A673 (cell line): Measurements from ENCODE around the gene NUTM2B. TPM values are rescaled to one million over a fixed set of nuclear protein-coding genes. Genes with fewer than 3 reads are reported as not detected.
"Not testable (repeated sequence)": the region's sequence is repeated elsewhere in the genome, so short reads cannot be mapped to it uniquely, and the experiment has no call there.

ENCODE experiments used
- Bru-seq: library from RNA; stranded (reverse); fragments of 400-500 nt; gene quantifications from one replicate; lab custom pipeline; 2021; lab: Mats Ljungman, UMichigan
- BruChase-seq, 2 experiments: library from RNA; stranded (reverse); fragments of 400-500 nt; gene quantifications; one replicate each; lab custom pipeline; 2021; lab: Mats Ljungman, UMichigan
- BruUV-seq: library from RNA; stranded (reverse); fragments of 400-500 nt; replicated peaks from 2 replicates; lab custom pipeline; 2021; lab: Mats Ljungman, UMichigan
- CTCF ChIA-PET: fragments of 300-600 bp; sonication (Branson Sonifier 250); formaldehyde crosslinking; loops from one replicate; lab custom pipeline; 2022; ENCODE audit warnings: antibody characterized with exemption; lab: Charles Lee
- POLR2A ChIA-PET: fragments of 300-600 bp; sonication (Branson Sonifier 250); formaldehyde crosslinking; loops from one replicate; lab custom pipeline; 2022; ENCODE audit warnings: antibody characterized with exemption; ENCODE audit not compliant: low non-redundant PET; lab: Charles Lee
- DNase-seq: peaks from one replicate; pipeline ENCODE4 v3.0.0-alpha.2; 2015; ENCODE audit warnings: low spot score
- H3K27ac ChIP-seq: fragments of 200-600 bp; sonication (generic); 2 replicates; pipeline ENCODE4 v1.5.1; 2016; ENCODE audit warnings: mixed run types, low read depth, mild to moderate bottlenecking, mixed read lengths, antibody characterized with exemption, low read length; ENCODE audit not compliant: poor library complexity, severe bottlenecking
- H3K27me3 ChIP-seq: fragments of 200-600 bp; sonication (generic); replicated peaks from 2 replicates; pipeline ENCODE4 v1.6.1; 2017; ENCODE audit warnings: mixed run types, low read depth, mild to moderate bottlenecking, mixed read lengths, antibody characterized with exemption, low read length; ENCODE audit not compliant: insufficient read depth, poor library complexity
- H3K36me3 ChIP-seq: fragments of 200-600 bp; sonication (generic); 2 replicates; pipeline ENCODE4 v1.6.1; 2016; ENCODE audit warnings: mixed run types, mild to moderate bottlenecking, mixed read lengths, antibody characterized with exemption, low read length; ENCODE audit not compliant: insufficient read depth, poor library complexity, severe bottlenecking
- H3K4me1 ChIP-seq: fragments of 200-600 bp; sonication (generic); 2 replicates; pipeline ENCODE4 v1.6.1; 2017; ENCODE audit warnings: mixed run types, mild to moderate bottlenecking, mixed read lengths, antibody characterized with exemption, low read length; ENCODE audit not compliant: insufficient read depth, poor library complexity, severe bottlenecking
- H3K4me3 ChIP-seq: fragments of 200-600 bp; sonication (generic); 2 replicates; pipeline ENCODE4 v1.5.1; 2016; ENCODE audit warnings: low read depth, mixed run types, mild to moderate bottlenecking, mixed read lengths, low read length; ENCODE audit not compliant: poor library complexity, severe bottlenecking
- H3K9me3 ChIP-seq: fragments of 200-600 bp; sonication (generic); 2 replicates; pipeline ENCODE4 v1.6.1; 2016; ENCODE audit warnings: mixed run types, low read depth, mild to moderate bottlenecking, mixed read lengths, antibody characterized with exemption, low read length; ENCODE audit not compliant: poor library complexity, severe bottlenecking
- intact Hi-C: fragments of 100-400 bp; cut with micrococcal nuclease; formaldehyde crosslinking; loops from one replicate; pipeline ENCODE4 v1.10.0; 2022; ENCODE audit not compliant: unreplicated experiment
- long read RNA-seq: library from polyadenylated mRNA; stranded (forward); transcript quantifications from one replicate; pipeline ENCODE4 v2.0.0, GENCODE V29; 2022
- total RNA-seq: library from RNA; stranded (reverse); gene quantifications from 2 replicates; pipeline ENCODE4 v1.2.3, GENCODE V29; 2021

Gene NUTM2B, protein sequence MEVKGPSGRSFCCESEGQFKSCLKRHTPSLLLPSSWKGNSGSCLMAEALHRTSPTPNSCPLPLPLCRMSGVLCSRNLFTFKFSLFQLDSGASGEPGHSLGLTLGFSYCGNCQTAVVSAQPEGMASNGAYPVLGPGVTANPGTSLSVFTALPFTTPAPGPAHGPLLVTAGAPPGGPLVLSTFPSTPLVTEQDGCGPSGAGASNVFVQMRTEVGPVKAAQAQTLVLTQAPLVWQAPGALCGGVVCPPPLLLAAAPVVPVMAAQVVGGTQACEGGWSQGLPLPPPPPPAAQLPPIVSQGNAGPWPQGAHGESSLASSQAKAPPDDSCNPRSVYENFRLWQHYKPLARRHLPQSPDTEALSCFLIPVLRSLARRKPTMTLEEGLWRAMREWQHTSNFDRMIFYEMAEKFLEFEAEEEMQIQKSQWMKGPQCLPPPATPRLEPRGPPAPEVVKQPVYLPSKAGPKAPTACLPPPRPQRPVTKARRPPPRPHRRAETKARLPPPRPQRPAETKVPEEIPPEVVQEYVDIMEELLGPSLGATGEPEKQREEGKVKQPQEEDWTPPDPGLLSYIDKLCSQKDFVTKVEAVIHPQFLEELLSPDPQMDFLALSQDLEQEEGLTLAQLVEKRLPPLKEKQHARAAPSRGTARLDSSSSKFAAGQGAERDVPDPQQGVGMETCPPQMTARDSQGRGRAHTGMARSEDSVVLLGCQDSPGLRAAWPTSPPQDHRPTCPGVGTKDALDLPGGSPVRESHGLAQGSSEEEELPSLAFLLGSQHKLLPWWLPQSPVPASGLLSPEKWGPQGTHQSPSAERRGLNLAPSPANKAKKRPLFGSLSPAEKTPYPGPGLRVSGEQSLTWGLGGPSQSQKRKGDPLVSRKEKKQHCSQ
- total RNA-seq (1.0 TPM in 2 replicates), Bru-seq, nascent RNA (percentile 22 among the genes with signal in this experiment), BruChase-seq, experiment 1, labeled RNA remaining after a 2-hour chase (percentile 17 among the genes with signal in this experiment), BruChase-seq, experiment 2, labeled RNA remaining after a 6-hour chase (percentile 26 among the genes with signal in this experiment)
- long read RNA-seq = 0 reads

DNA sequence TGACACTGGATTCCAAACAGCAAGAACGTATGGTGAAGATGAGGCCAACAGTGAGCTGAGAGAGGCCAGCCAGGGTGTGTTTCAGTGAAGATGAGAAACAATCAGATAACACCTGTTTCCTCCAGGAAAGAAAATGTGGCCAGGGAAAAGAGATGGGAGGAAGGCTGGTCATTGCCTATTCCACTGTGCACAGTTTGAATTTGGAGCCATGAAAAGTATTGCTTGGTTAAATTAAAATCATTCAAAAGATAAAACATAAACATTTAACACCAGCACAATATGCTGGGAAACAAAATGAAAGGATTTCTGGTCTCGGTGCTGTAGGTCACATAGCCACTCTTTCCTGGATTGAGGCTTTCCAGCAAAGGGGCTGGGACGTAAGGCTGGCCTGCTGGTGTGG is at the start of gene NUTM2B:
TSS of gene NUTM2B (plus strand) at position 301 of the 400 bp plus-strand sequence. CDS start 383 bp downstream, outside the sequence.
- H3K27me3 ChIP-seq, BruUV-seq, H3K27ac ChIP-seq, H3K4me1 ChIP-seq, H3K36me3 ChIP-seq, CTCF ChIA-PET, intact Hi-C loops, H3K9me3 ChIP-seq, DNase-seq, H3K4me3 ChIP-seq, POLR2A ChIA-PET: not testable (repeated sequence)

DNA sequence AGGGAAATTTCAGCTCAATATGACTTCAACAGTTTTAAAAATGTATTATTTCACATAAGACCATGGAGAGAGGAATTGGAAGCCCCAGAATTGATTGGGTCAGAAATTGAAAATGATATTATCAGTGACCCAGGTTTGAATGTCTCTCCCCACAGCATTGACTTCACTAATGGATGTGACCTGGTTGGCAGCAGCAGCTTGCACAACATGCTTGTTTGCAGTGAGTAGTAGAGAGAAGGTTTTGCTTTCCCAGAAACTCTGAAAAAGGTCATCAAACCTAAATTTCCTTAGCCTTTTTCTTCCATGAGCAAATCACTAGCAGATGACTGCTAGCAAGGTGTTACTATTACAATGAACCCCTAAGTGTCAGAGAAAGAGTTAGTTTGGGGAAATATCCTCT is 39.7 kb upstream of the NUTM2B start:
- H3K27me3 ChIP-seq, H3K4me3 ChIP-seq, H3K36me3 ChIP-seq, intact Hi-C loops, BruUV-seq, H3K4me1 ChIP-seq, CTCF ChIA-PET, H3K9me3 ChIP-seq, H3K27ac ChIP-seq, POLR2A ChIA-PET, DNase-seq: not testable (repeated sequence)

DNA sequence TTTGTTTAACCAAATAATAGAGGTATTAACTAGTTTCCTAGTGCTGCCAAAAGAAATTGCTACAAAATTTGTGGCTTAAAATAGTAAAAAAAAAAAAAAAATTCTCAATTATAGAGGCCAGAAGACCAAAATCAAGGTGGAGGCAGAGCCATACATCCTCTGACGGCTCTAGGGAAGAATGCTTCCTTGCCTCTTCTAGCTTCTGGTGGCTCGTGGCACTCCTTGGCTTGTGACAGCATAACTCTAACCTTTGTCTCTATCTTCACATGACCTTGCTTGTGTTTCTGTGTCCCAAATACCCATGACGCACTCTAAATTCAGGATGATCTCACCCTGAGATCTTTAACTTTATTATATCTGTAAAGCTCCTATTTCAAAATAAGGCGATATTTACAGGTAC is 38.3 kb upstream of the NUTM2B start:
- DNase-seq = not testable (repeated sequence)

DNA sequence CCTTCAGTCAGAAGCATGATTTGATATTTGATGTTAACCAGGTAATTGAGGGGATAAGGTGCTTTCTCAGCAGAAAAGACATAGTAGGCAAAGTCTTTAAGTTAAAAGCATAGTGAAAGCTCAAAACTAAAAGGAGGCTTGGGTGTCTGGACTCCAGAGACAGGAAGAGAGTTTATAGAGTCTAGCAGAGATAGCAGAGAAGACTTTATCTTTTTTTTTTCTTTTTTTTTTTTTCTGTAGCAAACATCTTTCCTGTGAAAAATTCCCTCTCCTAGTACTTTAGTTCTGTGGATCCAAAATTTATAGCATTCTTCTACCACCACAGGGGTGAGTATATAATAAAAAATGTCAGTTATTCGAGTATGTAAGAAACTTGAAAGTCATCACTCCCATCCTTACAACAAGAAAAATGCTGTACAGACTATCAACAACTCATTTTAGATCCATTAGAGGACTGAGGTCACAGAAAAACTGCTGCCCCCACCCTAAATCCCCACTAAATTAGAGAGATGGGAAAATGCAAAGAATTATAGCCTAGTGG is 33.7 kb upstream of the NUTM2B start:
- H3K9me3 ChIP-seq, H3K36me3 ChIP-seq, intact Hi-C loops, CTCF ChIA-PET, H3K4me3 ChIP-seq, H3K4me1 ChIP-seq, POLR2A ChIA-PET, H3K27me3 ChIP-seq, BruUV-seq, H3K27ac ChIP-seq, DNase-seq: not testable (repeated sequence)

More for the DNA sequence above, 38.3 kb upstream of the NUTM2B start:
- CTCF ChIA-PET, intact Hi-C loops, H3K9me3 ChIP-seq, H3K4me3 ChIP-seq, H3K27ac ChIP-seq, H3K4me1 ChIP-seq, BruUV-seq, H3K36me3 ChIP-seq, POLR2A ChIA-PET, H3K27me3 ChIP-seq: not testable (repeated sequence)

DNA sequence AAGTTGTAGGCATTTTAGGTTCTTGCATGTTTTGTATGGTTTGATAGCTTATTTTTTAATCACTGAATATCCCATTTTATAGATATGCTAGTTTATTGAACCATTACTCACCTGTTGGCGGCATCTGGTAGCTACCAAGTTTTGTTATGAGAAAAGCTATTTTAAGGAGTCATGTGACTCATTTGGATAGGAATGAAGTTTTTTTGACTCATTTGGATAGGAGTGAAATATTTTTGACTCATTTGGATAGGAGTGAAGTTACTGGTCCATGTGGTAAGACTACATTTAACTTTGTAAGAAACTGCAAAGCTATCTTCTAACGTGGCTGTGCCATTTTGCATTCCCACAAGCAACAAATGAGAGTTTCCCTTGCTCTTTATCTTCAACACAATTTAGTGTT is 28.1 kb upstream of the NUTM2B start:
- H3K4me1 ChIP-seq, POLR2A ChIA-PET, DNase-seq, H3K4me3 ChIP-seq, H3K27me3 ChIP-seq, intact Hi-C loops, CTCF ChIA-PET, BruUV-seq, H3K9me3 ChIP-seq, H3K27ac ChIP-seq, H3K36me3 ChIP-seq: not testable (repeated sequence)

DNA sequence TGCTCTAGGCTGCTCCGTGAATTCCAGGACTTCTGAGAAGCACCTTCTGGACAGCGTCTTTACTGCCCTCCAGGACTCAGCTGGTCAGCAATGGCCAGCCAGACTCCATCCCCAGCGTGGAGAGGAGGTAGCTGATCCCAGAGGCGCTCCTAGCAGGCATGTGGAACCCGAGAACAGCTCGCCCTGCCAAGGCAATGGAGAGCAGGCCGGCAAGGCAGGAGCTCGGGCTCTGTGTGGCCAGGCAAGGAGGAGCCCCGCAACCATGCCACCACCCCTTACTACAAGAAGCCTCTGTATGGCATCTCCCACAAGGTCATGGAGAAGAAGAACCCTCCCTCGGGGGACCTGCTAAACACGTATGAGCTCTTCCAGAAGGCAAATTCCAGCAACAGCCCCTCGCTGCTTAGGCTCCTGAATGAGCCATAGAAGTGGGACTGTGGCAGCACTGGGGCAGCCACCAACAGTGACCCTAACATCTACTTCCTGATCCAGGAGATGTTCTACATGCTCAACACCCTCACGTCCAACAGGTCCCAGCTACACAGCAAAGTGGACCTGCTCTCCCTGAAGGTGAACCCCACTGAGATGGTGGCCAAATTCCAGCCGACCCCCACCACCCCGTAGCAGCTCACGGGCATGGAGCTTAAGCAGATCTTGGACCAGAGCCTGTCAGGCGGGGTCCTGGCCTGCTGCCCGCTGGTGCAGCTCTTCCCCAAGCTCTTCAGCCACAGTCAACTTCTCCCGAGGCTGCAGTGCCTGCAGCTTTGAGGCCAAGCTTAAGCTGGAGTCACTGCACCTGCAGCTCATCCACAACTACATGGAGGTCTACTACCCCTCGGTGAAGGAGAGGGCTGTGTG is 19.8 kb upstream of the NUTM2B start:
- intact Hi-C loops, H3K4me3 ChIP-seq, H3K36me3 ChIP-seq, DNase-seq, CTCF ChIA-PET, H3K27me3 ChIP-seq, H3K4me1 ChIP-seq, BruUV-seq, POLR2A ChIA-PET, H3K9me3 ChIP-seq, H3K27ac ChIP-seq: not testable (repeated sequence)
